Kidney (tissue), 14 donors: ENCODE results near the gene PDE1A. TPM values are rescaled to one million over a fixed set of nuclear protein-coding genes. Genes with fewer than 3 reads are reported as not detected.

Experiments
- DNase-seq, 5 donors: peaks; one replicate each; pipeline ENCODE4 v3.0.0-alpha.2; 2013 to 2020
- FAIRE-seq: peaks from 2 replicates; lab custom pipeline; 2012; peaks lifted over from hg19 to GRCh38; lab: Jason Lieb, UNC
- H3K27ac ChIP-seq, 2 donors: one replicate each; pipeline ENCODE4 v1.7.0; 2013; ENCODE audit warnings: low read depth in 2 of 2, low read length in 2 of 2, inconsistent platforms in 1 of 2
- H3K27me3 ChIP-seq: one replicate; pipeline ENCODE4 v1.7.1; 2013; ENCODE audit warnings: low read length, inconsistent platforms; ENCODE audit not compliant: control insufficient read depth, insufficient read depth
- H3K36me3 ChIP-seq, 3 donors: one replicate each; pipeline versions ENCODE4 v1.7.0 to v1.7.1; 2013; ENCODE audit warnings: low read length in 3 of 3, control low read depth in 1 of 3, inconsistent platforms in 1 of 3; ENCODE audit not compliant: insufficient read depth in 3 of 3, control insufficient read depth in 2 of 3
- H3K4me1 ChIP-seq, 3 donors: one replicate each; pipeline versions ENCODE4 v1.7.0 to v1.7.1; 2013; ENCODE audit warnings: low read length in 3 of 3, inconsistent platforms in 1 of 3, low read depth in 1 of 3; ENCODE audit not compliant: control insufficient read depth in 2 of 3, insufficient read depth in 2 of 3
- H3K4me3 ChIP-seq, 3 donors: one replicate each; pipeline versions ENCODE4 v1.7.0 to v1.8.1; 2013; ENCODE audit warnings: low read length in 3 of 3, control low read depth in 1 of 3, inconsistent platforms in 1 of 3
- H3K9ac ChIP-seq, 3 donors: one replicate each; pipeline versions ENCODE4 v1.7.0 to v1.7.1; 2013; ENCODE audit warnings: low read length in 3 of 3, control low read depth in 1 of 3, inconsistent platforms in 1 of 3
- H3K9me3 ChIP-seq, 3 donors: one replicate each; pipeline versions ENCODE4 v1.7.0 to v1.7.1; 2013; ENCODE audit warnings: low read length in 3 of 3, control low read depth in 1 of 3, inconsistent platforms in 1 of 3; ENCODE audit not compliant: control insufficient read depth in 2 of 3, insufficient read depth in 1 of 3
- intact Hi-C: fragments of 100-400 bp; cut with DNase I; formaldehyde crosslinking; loops from one replicate; pipeline ENCODE4 v1.11.1; 2022
- polyA plus RNA-seq: library from polyadenylated mRNA; stranded (reverse); fragments of 350-450 nt; fragmentation: Illumina TruSeq; extraction: RNeasy Lipid Tissue Mini Kit (QIAGEN cat#74804); gene quantifications from one replicate; pipeline ENCODE4 v1.2.3, GENCODE V29; 2014; ENCODE audit warnings: low read depth, low replicate concordance; ENCODE audit not compliant: insufficient read depth
- total RNA-seq: library from RNA; stranded (reverse); fragmentation: NEBNext Ultra II Directional; extraction: Animal tissue kit (Norgen Biotek cat#: 25700); gene quantifications from one replicate; pipeline ENCODE4 v1.2.1, GENCODE V29; 2021
- TF ChIP-seq, protein P1 (sequence below): IDR thresholded peaks from 3 replicates; pipeline ENCODE4 v1.5.1; 2012; ENCODE audit warnings: mild to moderate bottlenecking, moderate library complexity, borderline replicate concordance; ENCODE audit not compliant: insufficient read depth; ENCODE audit errors: extremely low read depth
- donor health status: control.
- donor health status: control.
- donor health status: control.
- donor health status: control.
- donor health status: control.
- donor health status: DM: yes; HTN: yes; CAD: no.
- donor health status: Normal renal cell carcinoma (clear cell type).

The PDE1A gene
- total and polyA plus RNA-seq, 2 donors from 2014 or later, result 40.4 to 70.5 TPM

GRCh38 chr2:182101263-182101662 lies 325.6 kb downstream of the PDE1A start:
- intact Hi-C loops, result no loop called here
- DNase-seq (no peak), FAIRE-seq (no peak)
- TF ChIP-seq, protein P1, sequence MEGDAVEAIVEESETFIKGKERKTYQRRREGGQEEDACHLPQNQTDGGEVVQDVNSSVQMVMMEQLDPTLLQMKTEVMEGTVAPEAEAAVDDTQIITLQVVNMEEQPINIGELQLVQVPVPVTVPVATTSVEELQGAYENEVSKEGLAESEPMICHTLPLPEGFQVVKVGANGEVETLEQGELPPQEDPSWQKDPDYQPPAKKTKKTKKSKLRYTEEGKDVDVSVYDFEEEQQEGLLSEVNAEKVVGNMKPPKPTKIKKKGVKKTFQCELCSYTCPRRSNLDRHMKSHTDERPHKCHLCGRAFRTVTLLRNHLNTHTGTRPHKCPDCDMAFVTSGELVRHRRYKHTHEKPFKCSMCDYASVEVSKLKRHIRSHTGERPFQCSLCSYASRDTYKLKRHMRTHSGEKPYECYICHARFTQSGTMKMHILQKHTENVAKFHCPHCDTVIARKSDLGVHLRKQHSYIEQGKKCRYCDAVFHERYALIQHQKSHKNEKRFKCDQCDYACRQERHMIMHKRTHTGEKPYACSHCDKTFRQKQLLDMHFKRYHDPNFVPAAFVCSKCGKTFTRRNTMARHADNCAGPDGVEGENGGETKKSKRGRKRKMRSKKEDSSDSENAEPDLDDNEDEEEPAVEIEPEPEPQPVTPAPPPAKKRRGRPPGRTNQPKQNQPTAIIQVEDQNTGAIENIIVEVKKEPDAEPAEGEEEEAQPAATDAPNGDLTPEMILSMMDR, result no peak
- Histone ChIP-seq H3K36me3 (no peaks in the 10 kb centered on the region), H3K27ac (no peak overlapping the region), H3K4me3 (no peak overlapping the region), H3K27me3 (no peaks in the 10 kb centered on the region), H3K9me3 (no peaks in the 10 kb centered on the region), H3K4me1 (no peaks in the 10 kb centered on the region), H3K9ac (no peak overlapping the region)

GRCh38 chr2:182098648-182099047 lies 328.2 kb downstream of the PDE1A start:
- DNase-seq, result no peak
- intact Hi-C loops, result no loop called here

DNA sequence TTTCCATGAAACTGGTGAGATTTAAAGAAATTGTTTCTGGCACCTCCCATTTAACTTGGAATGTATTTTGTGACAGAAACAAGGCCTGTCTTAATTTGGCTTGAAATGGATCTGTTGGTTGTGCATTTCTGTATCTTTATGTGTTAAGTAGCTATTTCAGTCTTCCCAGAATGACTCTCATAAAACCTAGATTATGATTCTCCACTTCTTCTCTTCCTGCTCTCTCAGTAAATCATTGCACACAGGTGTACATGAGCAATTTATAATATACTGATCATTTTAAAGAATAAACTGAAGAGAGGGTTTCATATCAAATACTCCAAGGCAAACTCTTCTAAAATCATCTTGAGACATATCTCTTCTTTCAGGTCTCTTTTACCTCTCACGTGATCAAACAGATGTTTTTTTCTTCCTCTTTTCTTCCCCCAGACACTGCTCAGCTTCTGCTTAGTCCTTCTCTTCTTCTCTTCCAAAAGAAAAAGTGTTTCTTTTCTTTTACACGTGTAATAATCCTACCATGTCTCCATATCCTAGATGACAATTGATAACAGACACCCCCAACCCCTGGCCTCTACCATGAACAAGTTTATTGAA lies 329.2 kb downstream of the PDE1A start:
- intact Hi-C loops, result no loop called here
- H3K27me3 ChIP-seq, result no peaks in the 10 kb centered on the region
- TF ChIP-seq, protein P1, result no peak
- H3K9ac ChIP-seq, result no peak overlapping the region
- no peak overlapping the region for H3K4me3 ChIP-seq
- H3K36me3 ChIP-seq, result no peaks in the 10 kb centered on the region
- H3K9me3 ChIP-seq, result no peaks in the 10 kb centered on the region
- no peak for FAIRE-seq
- no peak overlapping the region for H3K27ac ChIP-seq
- H3K4me1 ChIP-seq, result no peaks in the 10 kb centered on the region
- DNase-seq, result no peak

More at GRCh38 chr2:182098648-182099047, 328.2 kb downstream of the PDE1A start:
- TF ChIP-seq, protein P1, result no peak
- Histone ChIP-seq H3K27me3 (no peaks in the 10 kb centered on the region), H3K4me1 (no peaks in the 10 kb centered on the region), H3K36me3 (no peaks in the 10 kb centered on the region), H3K9ac (no peak overlapping the region), H3K4me3 (no peak overlapping the region), H3K9me3 (no peaks in the 10 kb centered on the region), H3K27ac (no peak overlapping the region)
- no peak for FAIRE-seq

DNA sequence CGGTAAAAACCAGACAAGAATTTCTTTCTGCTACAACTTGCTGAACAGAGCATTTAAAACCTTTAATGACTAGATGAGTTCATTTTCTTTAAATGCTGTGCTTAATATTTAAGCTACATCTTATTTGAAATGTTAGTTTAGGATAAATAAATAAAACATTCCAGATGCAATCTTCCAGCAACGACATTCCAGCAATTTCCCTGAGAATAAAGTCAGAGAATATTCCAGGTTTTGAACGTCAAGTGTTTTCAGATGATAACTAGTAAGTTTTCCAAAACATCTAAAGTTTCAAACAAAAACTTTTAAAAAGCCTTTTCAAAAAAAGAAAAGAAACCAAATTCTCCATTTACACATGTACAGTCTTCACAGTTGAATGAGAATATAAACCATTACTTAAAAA lies 336.4 kb downstream of the PDE1A start:
- Histone ChIP-seq H3K27ac (no peak overlapping the region), H3K4me1 (no peaks in the 10 kb centered on the region), H3K36me3 (no peaks in the 10 kb centered on the region), H3K9me3 (no peaks in the 10 kb centered on the region), H3K4me3 (no peak overlapping the region), H3K27me3 (no peaks in the 10 kb centered on the region), H3K9ac (no peak overlapping the region)
- DNase-seq (no peak), FAIRE-seq (peak; percentile 54)
- TF ChIP-seq, protein P1, result no peak
- intact Hi-C loops, result no loop called here
